GM19023 (cell line): Measurements from ENCODE around the gene TSPAN32.
"Not testable (repeated sequence)": the region's sequence is repeated elsewhere in the genome, so short reads cannot be mapped to it uniquely, and the experiment has no call there.

ENCODE experiments used
- ATAC-seq: cut with Tn5 transposase; IDR thresholded peaks from one replicate; pipeline ENCODE4 v1.9.1; 2021; ENCODE audit warnings: mild to moderate bottlenecking, moderate library complexity; ENCODE audit not compliant: unreplicated experiment

Gene TSPAN32

GRCh38 chr11:2332569-2332968 is 30.8 kb downstream of the TSPAN32 start:
- not testable (repeated sequence) for ATAC-seq

GRCh38 chr11:2333486-2334205 is 31.8 kb downstream of the TSPAN32 start:
- ATAC-seq = not testable (repeated sequence)

- ATAC-seq = not testable (repeated sequence)
Measured at GRCh38 chr11:2335286-2335685, 33.5 kb downstream of the TSPAN32 start.

GRCh38 chr11:2338760-2339159 is 36.9 kb downstream of the TSPAN32 start:
- not testable (repeated sequence) for ATAC-seq

GRCh38 chr11:2342557-2342956 is 40.7 kb downstream of the TSPAN32 start:
- no peak for ATAC-seq

- no peak for ATAC-seq
Measured at GRCh38 chr11:2342981-2343380, 41.2 kb downstream of the TSPAN32 start.

GRCh38 chr11:2343502-2343901 is 41.7 kb downstream of the TSPAN32 start:
- ATAC-seq = no peak

- no peak for ATAC-seq
Measured at GRCh38 chr11:2345050-2345449, 43.2 kb downstream of the TSPAN32 start.

- no peak for ATAC-seq
Measured at GRCh38 chr11:2346014-2346413, 44.2 kb downstream of the TSPAN32 start.

- no peak for ATAC-seq
Measured at GRCh38 chr11:2346586-2347307, 44.9 kb downstream of the TSPAN32 start.

GRCh38 chr11:2347308-2347830 is 45.6 kb downstream of the TSPAN32 start:
- ATAC-seq = no peak

GRCh38 chr11:2348986-2349385 is 47.2 kb downstream of the TSPAN32 start:
- ATAC-seq = no peak

GRCh38 chr11:2351701-2352100 is 49.9 kb downstream of the TSPAN32 start:
- no peak for ATAC-seq

- no peak for ATAC-seq
Measured at GRCh38 chr11:2352420-2352819, 50.6 kb downstream of the TSPAN32 start.

- no peak for ATAC-seq
Measured at GRCh38 chr11:2355000-2355644, 53.3 kb downstream of the TSPAN32 start.

GRCh38 chr11:2357246-2357645 is 55.4 kb downstream of the TSPAN32 start:
- no peak for ATAC-seq

- not testable (repeated sequence) for ATAC-seq
Measured at GRCh38 chr11:2357651-2358050, 55.8 kb downstream of the TSPAN32 start.

GRCh38 chr11:2358754-2359442 is 57.1 kb downstream of the TSPAN32 start:
- no peak for ATAC-seq

GRCh38 chr11:2359557-2359956 is 57.7 kb downstream of the TSPAN32 start:
- no peak for ATAC-seq

GRCh38 chr11:2360081-2360642 is 58.3 kb downstream of the TSPAN32 start:
- ATAC-seq = no peak

- no peak for ATAC-seq
Measured at GRCh38 chr11:2361565-2361964, 59.8 kb downstream of the TSPAN32 start.
